Measurements from ENCODE around the gene TCAP.

The TCAP gene

DNA sequence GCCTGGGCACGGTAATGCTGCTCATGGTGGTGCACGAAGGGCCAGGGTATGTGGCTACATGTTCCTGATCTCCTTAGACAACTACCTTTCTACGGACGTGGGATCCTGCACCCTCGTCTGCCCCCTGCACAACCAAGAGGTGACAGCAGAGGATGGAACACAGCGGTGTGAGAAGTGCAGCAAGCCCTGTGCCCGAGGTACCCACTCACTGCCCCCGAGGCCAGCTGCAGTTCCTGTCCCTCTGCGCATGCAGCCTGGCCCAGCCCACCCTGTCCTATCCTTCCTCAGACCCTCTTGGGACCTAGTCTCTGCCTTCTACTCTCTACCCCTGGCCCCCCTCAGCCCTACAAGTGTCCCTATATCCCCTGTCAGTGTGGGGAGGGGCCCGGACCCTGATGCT, 46.7 kb downstream of the TCAP start:
- TF ChIP-seq, protein P1, sequence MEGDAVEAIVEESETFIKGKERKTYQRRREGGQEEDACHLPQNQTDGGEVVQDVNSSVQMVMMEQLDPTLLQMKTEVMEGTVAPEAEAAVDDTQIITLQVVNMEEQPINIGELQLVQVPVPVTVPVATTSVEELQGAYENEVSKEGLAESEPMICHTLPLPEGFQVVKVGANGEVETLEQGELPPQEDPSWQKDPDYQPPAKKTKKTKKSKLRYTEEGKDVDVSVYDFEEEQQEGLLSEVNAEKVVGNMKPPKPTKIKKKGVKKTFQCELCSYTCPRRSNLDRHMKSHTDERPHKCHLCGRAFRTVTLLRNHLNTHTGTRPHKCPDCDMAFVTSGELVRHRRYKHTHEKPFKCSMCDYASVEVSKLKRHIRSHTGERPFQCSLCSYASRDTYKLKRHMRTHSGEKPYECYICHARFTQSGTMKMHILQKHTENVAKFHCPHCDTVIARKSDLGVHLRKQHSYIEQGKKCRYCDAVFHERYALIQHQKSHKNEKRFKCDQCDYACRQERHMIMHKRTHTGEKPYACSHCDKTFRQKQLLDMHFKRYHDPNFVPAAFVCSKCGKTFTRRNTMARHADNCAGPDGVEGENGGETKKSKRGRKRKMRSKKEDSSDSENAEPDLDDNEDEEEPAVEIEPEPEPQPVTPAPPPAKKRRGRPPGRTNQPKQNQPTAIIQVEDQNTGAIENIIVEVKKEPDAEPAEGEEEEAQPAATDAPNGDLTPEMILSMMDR (IDR thresholded peaks at IDR 0.05; ENCODE audit: extremely low read depth, insufficient read depth, missing control alignments): no peak
- in situ Hi-C loops (cut with MboI; ENCODE audit: low pct_unique_long_range_greater_than_20kb, low sequenced_read_pairs, unreplicated experiment): no loop called here
- DNase-seq (ENCODE audit: low spot score): no peak

DNA sequence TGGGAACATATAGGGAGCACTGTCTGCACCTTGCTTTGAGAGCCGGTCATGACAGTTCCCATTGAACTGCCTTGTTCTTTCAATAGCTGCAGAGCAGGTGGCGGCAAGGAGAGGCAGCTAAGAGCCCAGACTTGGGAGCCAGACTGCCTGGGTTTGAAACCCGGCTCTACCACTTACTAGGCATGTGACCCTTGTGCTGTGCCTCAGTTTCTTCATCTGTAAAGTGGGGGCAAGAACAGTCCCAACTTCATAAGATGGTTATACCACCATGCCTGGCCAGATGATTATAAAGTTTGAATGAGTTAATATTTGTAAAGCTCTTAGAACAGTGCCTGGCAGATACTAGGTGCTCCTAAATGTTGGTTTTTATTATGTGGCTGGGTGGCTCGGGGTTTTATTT, 49.1 kb downstream of the TCAP start:
- TF ChIP-seq, protein P1 (IDR thresholded peaks at IDR 0.05; ENCODE audit: extremely low read depth, insufficient read depth, missing control alignments): no peak
- DNase-seq (ENCODE audit: low spot score): no peak
- in situ Hi-C loops (cut with MboI; ENCODE audit: low pct_unique_long_range_greater_than_20kb, low sequenced_read_pairs, unreplicated experiment): no loop called here

DNA sequence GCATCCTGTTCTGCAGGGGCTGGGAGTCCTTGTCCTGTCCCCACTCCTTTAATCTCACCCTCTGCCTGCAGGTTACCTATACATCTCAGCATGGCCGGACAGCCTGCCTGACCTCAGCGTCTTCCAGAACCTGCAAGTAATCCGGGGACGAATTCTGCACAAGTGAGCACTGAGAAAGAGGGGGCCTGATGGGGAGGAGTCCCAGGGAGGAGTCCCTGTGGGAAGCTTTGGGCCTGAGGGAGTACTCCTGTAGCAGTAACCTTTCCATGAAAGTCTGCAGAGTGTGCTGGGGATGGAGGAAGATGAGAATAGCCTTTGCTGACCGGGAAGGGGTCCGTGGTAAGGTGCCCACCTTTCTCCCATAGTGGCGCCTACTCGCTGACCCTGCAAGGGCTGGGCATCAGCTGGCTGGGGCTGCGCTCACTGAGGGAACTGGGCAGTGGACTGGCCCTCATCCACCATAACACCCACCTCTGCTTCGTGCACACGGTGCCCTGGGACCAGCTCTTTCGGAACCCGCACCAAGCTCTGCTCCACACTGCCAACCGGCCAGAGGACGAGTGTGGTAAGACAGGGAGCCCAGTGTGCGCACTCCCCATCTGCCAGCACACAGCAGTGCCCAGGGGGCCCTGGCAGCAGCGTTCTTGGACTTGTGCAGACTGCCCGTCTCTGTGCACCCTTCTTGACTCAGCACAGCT, 50.4 kb downstream of the TCAP start:
- in situ Hi-C loops (cut with MboI; ENCODE audit: low pct_unique_long_range_greater_than_20kb, low sequenced_read_pairs, unreplicated experiment): no loop called here
- TF ChIP-seq, protein P1 (IDR thresholded peaks at IDR 0.05; ENCODE audit: extremely low read depth, insufficient read depth, missing control alignments): no peak
- DNase-seq (ENCODE audit: low spot score): no peak
